HG03103 (cell line): ENCODE results near the gene KIAA0930.
"Not testable (repeated sequence)": the region's sequence is repeated elsewhere in the genome, so short reads cannot be mapped to it uniquely, and the experiment has no call there.

Experiments used
- ATAC-seq: cut with Tn5 transposase; IDR thresholded peaks from one replicate; pipeline ENCODE4 v1.9.1; 2021; ENCODE audit warnings: low read depth; ENCODE audit not compliant: unreplicated experiment

The KIAA0930 gene

DNA sequence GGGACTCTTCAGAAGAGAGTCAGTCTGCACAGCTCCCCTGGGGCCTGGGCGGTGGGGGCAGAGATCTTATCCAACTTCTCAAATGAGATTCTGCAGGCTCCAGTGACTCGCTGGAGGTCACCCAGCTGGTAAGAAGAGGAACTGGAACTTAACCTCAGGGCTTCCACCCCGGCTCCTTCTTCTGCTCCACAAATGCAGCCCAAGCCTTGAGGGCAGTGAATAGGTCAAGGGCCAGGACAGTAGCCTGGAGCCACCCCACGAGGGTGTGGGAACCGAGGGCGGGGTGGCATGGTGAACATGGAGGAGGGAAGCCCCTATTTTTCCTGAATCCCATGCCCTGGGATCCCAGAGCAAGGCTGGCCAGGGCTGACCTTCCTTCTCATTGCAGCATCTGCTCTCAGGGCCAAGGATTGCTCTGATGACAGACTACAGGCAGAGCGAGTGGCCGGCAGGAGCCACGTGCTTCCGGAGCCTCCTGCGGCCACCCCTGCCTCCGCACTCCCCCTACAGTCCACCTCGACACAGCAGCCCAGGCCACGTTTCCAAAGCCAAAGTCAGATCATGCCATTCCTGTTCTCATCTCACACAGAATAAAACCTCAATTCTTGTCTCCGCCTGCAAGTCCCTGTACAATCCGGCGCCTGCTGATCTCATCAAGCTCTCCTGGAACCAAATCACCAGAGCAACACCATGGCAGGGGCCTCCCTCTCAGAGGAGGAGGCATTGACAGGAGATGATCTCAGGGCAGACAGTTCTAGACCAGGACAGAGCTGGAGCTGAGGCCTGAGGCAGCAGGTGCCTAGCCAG is 23.0 kb upstream of the KIAA0930 start:
- ATAC-seq: peak; percentile 70

GRCh38 chr22:45262931-45263462 is 22.3 kb upstream of the KIAA0930 start:
- peak; percentile 25 for ATAC-seq

DNA sequence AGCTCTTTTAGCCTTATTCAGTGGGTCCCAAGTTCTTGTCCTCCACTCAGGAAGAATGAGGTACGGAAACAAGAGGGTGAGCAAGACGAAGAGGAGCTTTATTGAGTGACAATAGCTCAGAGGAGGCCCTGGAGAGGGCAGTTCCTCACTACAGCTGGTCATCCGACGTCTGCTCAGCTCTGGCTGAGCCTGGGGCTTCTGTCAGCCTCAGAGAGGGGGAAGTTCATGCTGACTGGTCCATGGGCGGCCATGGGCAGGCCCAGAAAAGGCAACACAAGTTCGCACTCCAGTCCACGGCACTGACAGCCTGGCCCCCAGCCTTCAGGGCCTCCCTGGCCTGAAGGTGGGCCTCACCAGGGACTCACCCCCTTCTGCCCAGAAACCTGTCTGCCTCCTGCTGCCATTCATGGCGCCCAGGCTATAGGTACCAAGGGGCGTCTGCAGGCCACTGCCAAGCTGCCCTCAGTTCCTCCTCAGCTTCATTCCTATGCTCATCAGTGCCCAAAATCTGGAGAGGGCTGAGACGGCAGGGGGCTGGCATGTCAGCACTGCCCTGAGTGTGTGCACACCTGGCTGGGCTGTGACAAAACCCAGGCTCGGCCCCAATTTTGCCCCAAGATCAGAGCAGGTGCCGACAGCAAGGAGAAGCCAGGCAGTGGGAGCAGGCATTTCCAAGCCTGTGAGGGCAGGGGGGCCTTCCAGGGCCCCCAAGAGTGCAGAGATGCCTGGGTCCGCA is 21.7 kb upstream of the KIAA0930 start:
- no peak for ATAC-seq

- ATAC-seq: no peak
Measured at GRCh38 chr22:45261407-45262088, 20.9 kb upstream of the KIAA0930 start.

- not testable (repeated sequence) for ATAC-seq
Measured at GRCh38 chr22:45260395-45260759, 19.7 kb upstream of the KIAA0930 start.

DNA sequence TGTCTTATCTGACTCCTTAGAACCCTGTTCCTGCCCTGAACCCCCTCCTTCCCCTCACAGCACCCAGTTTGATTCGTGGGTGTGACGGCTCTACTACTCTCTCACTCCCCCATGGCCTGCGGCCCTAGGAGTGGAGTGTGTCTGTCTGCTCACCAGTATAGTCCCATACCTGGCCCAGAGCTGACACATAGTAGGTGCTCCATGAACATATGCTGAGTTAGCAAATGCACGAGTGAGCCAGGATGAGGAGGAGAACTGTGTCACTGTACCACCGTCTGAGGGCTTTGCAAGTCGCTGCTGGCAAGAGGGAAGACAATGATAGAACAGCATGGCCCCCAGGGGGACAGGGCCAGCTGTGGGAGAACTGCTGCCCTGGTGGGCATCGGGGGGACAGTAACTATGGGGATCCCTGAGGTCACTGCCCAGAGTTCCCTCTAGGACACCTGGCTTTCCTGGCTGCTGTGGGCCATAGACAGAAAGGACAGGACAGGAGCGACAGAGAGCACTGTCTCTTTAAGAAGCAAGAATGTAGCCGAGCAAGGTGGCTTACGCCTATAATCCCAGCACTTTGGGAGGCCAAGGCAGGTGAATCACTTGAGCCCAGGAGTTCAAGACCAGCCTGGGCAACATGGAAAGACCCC is 19.2 kb upstream of the KIAA0930 start:
- ATAC-seq: no peak

DNA sequence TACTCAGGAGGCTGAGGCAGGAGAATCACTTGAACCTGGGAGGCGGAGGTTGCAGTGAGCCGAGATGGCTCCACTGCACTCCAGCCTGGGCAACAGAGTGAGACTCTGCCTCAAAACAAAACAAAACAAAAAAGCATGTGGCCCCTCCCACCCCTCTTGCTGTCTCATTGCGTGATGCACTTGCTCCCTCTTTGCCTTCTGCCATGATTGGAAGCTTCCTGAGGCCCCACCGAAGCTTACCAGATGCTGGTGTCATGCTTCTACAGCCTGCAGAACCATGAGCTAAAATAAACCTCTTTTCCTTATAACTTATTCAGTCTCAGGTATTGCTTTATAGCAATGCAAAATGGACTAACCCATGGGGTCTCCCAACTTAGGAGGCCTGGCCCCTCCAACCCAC is 17.2 kb upstream of the KIAA0930 start:
- ATAC-seq: not testable (repeated sequence)

DNA sequence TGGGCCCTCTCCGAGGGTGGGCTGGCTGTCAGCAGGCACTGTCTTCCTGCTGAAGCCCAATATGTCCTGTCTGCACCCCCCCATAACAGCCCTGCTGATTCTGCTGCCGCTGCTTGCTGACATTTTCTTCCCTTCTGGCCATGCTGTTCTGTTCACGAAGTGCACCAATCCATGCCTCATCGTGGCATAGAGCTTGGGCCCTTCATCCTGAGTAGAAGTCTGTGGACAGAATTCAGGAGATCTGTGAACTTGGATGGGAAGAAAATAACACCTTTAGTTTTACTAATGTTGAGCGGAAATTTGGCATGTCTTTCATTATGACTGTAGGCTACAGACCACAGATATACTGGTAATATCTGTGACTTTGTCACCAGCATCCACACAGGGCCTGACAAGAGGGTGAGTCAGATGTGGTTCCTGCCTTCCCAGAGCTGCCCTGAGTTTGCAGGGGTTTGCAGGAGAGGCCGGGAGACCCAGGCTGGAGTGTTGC is 14.1 kb upstream of the KIAA0930 start:
- ATAC-seq: no peak

- ATAC-seq: no peak
Measured at GRCh38 chr22:45254388-45254787, 13.7 kb upstream of the KIAA0930 start.

GRCh38 chr22:45253039-45253641 is 12.4 kb upstream of the KIAA0930 start:
- ATAC-seq: no peak

DNA sequence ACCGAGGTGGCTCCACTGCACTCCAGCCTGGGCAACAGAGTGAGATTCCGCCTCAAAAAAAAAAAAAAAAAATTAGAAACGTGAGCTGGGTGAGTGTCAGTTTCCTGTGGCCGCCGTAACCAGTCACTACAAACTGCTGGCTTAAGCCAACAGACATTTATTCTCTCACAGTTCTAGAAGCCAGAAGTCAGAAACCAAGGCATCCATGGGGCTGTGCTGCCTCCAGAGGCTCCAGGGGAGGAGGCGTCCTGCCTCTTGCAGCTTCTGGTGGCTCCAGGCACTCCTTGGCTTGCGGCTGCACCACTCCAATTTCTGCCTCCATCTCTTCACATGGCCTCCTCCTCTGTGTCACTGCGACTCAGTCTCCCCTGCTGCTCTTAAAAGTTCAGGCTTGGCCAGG is 11.1 kb upstream of the KIAA0930 start:
- no peak for ATAC-seq

DNA sequence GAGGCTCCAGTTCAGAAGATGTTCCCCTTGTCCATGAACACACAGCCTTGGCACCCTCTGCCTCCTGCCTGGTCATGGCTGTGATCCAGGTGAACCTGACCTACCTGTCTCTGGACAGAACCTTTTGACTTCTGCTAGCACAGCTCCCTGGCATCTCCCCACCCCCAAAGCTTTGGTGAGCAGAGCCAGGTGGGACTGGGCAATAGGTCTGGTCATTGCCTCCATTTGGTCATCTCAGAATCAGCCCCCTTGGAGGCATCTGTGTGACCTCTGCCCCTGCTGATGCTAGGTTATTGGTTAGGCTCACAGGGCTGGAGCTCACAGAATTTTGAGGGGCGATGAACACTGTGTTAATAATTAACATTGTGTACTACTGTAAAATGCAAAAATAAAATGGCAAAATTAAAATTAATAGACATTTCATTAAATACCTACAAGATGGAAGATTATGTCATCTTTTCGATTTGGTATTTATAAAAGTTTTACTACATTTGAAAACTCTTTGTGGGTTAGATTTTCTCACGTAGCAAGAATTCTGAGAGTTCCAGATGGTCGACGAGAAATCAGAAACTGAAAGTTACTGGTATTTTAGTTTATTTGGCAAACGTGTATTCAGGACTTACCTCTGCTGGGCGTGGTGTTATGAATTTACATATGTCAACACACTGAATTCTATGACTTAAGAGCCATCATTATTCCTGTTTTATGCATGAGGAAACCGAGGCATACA is 8.3 kb upstream of the KIAA0930 start:
- no peak for ATAC-seq

GRCh38 chr22:45246060-45246985 is 5.6 kb upstream of the KIAA0930 start:
- no peak for ATAC-seq

GRCh38 chr22:45244916-45245315 is 4.2 kb upstream of the KIAA0930 start:
- ATAC-seq: no peak

DNA sequence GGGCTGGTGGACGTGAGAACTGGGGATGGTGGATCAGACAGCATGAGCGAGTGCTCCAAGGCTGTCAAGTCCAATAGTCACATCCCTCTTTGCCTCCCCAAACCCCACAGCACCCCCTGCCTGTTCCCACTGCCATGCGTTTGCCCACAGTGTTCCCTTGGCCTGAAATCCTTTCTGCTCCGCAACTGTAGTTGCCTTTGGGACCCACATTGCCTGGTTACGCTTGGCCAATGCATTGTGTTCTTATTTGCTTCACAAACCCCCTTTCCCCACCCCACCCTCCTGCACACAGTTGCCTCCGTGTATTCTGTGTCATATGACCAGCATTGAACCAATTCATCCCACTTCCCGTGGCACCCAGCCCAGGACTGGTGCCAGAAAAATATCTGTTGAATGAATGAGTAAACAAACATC is 2.1 kb upstream of the KIAA0930 start:
- no peak for ATAC-seq

DNA sequence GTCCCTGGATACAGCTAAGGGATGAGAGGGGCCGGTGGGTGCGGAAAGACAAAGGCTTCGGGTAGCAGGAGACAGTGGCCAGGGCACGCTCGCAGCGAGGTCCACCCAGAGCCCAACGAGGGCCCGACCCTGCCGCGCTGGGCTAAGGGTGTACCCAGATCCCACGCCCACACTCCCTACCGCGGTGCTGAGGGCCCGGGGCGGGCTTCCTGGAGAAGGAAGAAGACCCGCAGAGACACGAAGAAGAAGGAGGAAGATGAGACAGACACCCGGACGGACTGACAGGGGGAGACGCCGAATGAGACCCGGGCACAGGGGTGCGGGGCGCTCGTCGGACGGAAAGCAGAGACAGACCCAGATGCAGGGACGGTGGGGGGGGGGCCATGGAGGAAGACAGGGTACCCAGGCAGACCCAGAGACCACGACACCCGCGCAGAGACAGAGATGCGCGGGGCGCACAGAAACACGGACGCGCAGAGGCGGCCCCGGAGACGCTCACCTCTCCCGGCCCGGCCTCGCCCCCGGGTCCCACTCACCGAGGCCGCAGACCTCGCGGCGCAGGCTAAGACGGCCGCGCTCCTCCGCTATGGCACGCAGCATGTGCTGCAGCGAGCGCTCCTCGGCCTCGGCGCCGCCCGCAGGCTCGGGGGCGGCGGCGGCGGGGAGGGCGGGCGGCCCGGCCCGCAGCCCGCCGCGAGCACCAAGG is 437 bp downstream of the KIAA0930 start:
- ATAC-seq: no peak

DNA sequence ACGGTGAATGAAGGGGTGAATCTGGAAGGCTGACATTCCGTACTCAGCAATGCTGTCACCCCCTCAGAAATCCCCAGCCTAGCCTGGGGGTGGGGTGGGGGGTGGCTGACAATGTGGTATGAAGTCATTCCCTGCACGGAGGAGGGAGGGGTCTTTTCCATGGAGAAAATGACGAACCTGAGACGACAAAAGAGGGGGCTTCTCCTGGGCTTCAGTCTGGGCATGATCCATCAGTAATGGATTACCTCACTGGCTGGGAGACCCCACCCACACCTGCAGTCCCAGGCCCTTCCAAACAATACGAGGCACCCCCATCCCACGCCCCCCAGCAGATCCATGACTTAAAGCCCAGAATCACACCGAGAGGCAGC is 1.0 kb downstream of the KIAA0930 start:
- no peak for ATAC-seq
